Subcutaneous abdominal adipose tissue (tissue), 5 donors: ENCODE results near the gene MADCAM1.

Source experiments
- H3K27ac ChIP-seq: one replicate; pipeline ENCODE4 v1.7.0; 2013; ENCODE audit warnings: low read depth, mild to moderate bottlenecking, inconsistent platforms, low read length, moderate library complexity
- H3K27me3 ChIP-seq, 5 donors: one replicate each; pipeline ENCODE4 v1.7.0; 2013; ENCODE audit warnings: low read length in 5 of 5, inconsistent platforms in 1 of 5; ENCODE audit not compliant: control insufficient read depth in 5 of 5, insufficient read depth in 4 of 5
- H3K36me3 ChIP-seq, 5 donors: one replicate each; pipeline ENCODE4 v1.7.0; 2013; ENCODE audit warnings: low read length in 5 of 5; ENCODE audit not compliant: control insufficient read depth in 5 of 5, insufficient read depth in 5 of 5
- H3K4me1 ChIP-seq, 5 donors: one replicate each; pipeline ENCODE4 v1.7.0; 2013; ENCODE audit warnings: low read length in 5 of 5, mild to moderate bottlenecking in 3 of 5, moderate library complexity in 1 of 5; ENCODE audit not compliant: control insufficient read depth in 5 of 5, insufficient read depth in 5 of 5
- H3K4me3 ChIP-seq, 5 donors: one replicate each; pipeline ENCODE4 v1.7.0; 2013; ENCODE audit warnings: low read length in 5 of 5, low read depth in 1 of 5
- H3K9ac ChIP-seq, 5 donors: one replicate each; pipeline ENCODE4 v1.7.0; 2013; ENCODE audit warnings: low read length in 5 of 5, mild to moderate bottlenecking in 4 of 5, moderate library complexity in 3 of 5
- H3K9me3 ChIP-seq, 5 donors: one replicate each; pipeline ENCODE4 v1.7.0; 2013; ENCODE audit warnings: low read length in 5 of 5; ENCODE audit not compliant: control insufficient read depth in 5 of 5
- donor health status: healthy.
- donor health status: healthy.
- donor health status: healthy.
- donor health status: healthy.
- donor health status: healthy.

Gene MADCAM1

DNA sequence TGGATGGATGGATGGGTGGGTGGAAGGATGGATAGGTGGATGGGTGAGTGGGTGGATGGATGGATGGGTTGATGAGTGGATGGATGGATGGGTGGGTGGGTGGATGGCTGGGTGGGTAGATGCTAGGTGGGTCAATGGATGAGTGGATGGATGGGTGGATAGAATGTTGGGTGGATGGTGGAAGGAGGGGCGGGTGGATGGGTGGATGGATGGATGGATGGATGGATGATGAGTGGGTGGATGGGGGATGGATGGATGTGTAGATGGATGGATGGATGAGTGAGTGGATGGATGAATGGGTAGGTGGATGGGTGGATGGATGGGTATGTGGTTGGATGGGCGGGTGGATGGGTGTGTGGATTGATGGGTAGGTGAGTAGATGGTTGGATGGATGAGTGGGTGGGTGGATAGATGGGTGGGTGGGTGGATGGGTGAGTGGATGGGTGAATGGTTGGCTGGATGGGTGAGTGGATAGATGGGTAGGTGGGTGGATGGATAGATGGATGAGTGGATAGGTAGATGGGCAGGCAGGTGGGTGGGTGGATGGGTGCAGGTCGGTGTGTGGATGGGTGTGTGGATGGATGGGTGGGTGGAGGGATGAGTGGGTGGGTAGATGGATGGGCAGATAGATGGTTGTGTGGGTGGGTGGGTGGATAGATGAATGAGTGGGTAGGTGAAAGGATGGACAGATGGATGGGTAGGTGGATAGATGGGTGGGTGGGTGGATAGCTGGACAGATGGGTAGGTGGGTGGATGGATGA, 31.1 kb upstream of the MADCAM1 start:
- Histone ChIP-seq H3K27me3 (peaks cover 0 to 6% (median 4%) of the 10 kb centered on the region in 5 donors), H3K36me3 (no peaks in the 10 kb centered on the region), H3K4me1 (peaks cover 0 to 11% (median 8%) of the 10 kb centered on the region in 5 donors), H3K4me3 (no peak overlapping the region), H3K27ac (no peak overlapping the region), H3K9ac (no peak overlapping the region), H3K9me3 (peaks cover 0 to 3% (median 0%) of the 10 kb centered on the region in 5 donors)

DNA sequence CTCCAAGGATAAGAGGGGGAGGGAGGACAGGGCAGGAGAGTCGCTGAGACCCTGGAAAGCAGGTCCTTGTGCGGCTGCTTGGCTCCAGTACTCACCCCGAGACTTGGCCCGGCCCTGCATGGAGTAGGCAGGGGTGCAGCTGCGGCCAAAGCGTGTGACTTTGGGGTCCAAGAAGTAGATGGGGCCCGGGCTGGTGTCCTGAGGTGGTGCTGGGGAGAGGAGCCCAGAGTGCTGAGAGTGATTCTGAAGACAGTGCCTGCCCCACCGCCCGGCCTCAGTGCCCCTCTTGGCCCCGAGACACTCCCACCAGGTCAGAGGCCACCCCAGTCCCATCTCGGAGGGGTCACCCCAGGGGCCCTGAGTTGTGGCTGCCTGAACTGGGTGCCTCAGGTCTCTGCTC, 28.7 kb upstream of the MADCAM1 start:
- Histone ChIP-seq H3K9ac (no peak overlapping the region), H3K27ac (no peak overlapping the region), H3K4me3 (no peak overlapping the region)

DNA sequence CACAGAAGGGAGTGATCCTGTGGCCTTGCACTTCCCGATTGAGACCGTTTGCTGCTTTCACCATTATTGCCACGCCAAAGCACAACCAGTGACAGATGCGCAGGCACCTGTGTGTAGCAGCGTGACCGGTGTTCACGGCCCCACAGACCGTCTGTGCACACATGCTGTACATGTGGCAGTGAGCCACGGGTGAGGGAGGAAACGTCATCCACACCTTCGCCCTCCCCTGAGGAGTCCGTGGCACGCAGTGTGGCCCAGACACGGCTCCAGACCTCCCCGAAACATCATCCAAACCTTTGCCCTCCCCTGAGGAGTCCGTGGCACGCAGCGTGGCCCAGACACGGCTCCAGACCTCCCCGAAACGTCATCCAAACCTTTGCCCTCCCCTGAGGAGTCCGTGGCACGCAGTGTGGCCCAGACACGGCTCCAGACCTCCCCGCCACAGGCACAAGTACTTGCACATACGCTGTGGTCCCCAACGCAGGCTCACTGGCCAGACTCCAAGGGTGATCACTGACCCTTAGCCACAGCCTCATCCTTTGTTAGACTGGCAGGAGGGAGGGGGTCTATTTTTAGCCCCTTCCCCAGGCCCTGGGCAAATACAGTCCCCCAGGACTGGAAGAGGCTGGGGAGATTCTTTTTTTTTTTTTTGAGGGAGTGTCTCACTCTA, 27.6 kb upstream of the MADCAM1 start:
- Histone ChIP-seq H3K27ac (no peak overlapping the region), H3K27me3 (no peaks in the 10 kb centered on the region), H3K4me1 (no peaks in the 10 kb centered on the region), H3K4me3 (no peak overlapping the region), H3K36me3 (no peaks in the 10 kb centered on the region), H3K9ac (no peak overlapping the region), H3K9me3 (peaks cover 0 to 3% (median 0%) of the 10 kb centered on the region in 5 donors)

More for the DNA sequence above, 28.7 kb upstream of the MADCAM1 start:
- Histone ChIP-seq H3K36me3 (no peaks in the 10 kb centered on the region), H3K9me3 (peaks cover 0 to 3% (median 0%) of the 10 kb centered on the region in 5 donors), H3K4me1 (no peaks in the 10 kb centered on the region), H3K27me3 (no peaks in the 10 kb centered on the region)

DNA sequence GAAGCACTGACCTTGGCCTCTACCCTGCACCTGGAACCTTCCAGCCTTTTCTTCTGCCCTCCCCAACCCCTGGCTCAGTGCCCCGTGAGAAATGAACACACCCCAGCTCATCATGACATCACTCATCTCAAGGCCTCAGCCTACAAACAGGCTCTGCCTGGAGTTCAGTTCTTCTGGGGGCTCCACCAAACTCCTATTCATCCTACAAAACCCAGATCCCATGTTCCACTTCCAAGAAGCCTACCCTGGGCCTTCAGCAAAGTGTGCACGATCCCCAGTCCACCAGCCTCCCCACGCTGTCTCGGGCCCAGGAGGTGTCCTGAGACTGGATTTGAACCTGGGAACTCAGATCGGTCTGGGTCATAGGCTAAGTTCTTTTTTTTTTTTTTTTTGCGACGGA, 26.5 kb upstream of the MADCAM1 start:
- H3K9ac ChIP-seq: no peak overlapping the region
- no peaks in the 10 kb centered on the region for H3K36me3 ChIP-seq
- H3K9me3 ChIP-seq: peaks cover 0 to 3% (median 0%) of the 10 kb centered on the region in 5 donors
- peaks cover 0 to 6% (median 4%) of the 10 kb centered on the region in 5 donors for H3K27me3 ChIP-seq
- no peak overlapping the region for H3K27ac ChIP-seq
- no peak overlapping the region for H3K4me3 ChIP-seq
- peaks cover 0 to 8% (median 0%) of the 10 kb centered on the region in 5 donors for H3K4me1 ChIP-seq

DNA sequence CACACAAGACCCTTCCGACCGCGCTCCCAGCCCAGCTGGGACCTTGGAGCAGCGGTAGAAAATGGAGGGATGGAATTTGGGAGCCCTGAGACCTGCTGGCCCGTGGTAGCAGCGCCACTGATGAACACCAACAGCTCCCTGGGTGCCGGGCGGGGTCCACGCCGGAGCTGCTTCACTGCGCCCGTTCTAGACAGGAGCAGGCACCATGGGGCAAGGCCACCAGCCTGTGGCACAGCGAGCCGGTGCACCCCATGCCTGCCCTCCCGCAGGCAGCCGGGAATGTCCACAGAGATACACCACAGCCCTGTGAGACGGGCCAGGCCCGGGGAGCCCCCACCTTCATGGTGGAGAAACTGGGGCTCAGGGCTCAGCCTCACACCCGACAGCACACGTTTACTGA, 25.6 kb upstream of the MADCAM1 start:
- no peak overlapping the region for H3K9ac ChIP-seq
- peaks cover 0 to 7% (median 4%) of the 10 kb centered on the region in 5 donors for H3K27me3 ChIP-seq
- no peak overlapping the region for H3K4me3 ChIP-seq
- H3K27ac ChIP-seq: no peak overlapping the region
- peaks cover 0 to 3% (median 0%) of the 10 kb centered on the region in 5 donors for H3K9me3 ChIP-seq
- H3K36me3 ChIP-seq: no peaks in the 10 kb centered on the region
- H3K4me1 ChIP-seq: peaks cover 0 to 10% (median 0%) of the 10 kb centered on the region in 5 donors

DNA sequence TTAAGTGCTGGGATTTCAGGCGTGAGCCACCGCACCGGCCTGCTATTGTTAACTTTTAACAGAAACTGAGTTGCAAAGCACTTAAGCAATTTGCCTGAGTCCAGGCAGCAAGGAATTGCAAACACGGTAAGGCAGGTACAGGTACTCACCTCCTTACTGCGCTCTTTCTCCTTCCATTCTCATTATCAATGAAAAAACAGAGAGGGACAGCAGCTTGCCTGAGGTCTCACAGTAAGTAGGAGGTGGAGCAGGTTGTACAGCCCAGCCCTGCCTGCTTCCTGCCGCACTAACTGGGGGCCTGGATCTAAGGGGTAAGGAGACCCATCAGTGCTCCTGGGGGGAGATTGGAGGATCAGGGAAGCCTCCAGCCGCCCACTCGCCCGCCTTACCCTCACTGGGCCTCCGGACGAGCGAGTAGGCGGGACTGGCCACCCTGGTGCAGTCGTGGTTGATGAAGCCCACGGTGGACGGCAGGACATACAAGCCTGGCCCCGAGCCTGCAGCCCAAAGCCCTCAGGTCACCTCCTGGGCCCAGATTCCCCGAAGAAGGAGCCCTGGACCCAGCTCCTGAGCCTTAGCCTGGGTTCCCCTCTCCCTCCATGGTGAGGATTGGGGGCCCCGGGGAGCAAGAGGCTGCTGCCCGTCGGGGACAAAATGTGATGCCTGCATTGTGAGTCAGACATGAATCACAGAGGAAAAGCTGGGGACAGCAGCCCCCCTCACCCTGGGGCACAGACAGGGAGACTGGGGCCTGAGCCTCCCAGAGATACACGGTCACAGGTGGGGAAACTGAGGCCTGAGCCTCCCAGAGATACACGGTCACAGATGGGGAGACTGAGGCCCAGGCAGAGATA, 24.1 kb upstream of the MADCAM1 start:
- peaks cover 0 to 7% (median 4%) of the 10 kb centered on the region in 5 donors for H3K27me3 ChIP-seq
- no peak overlapping the region for H3K4me3 ChIP-seq
- H3K36me3 ChIP-seq: no peaks in the 10 kb centered on the region
- peaks cover 0 to 3% (median 0%) of the 10 kb centered on the region in 5 donors for H3K9me3 ChIP-seq
- no peak overlapping the region for H3K9ac ChIP-seq
- peaks cover 0 to 10% (median 0%) of the 10 kb centered on the region in 5 donors for H3K4me1 ChIP-seq
- no peak overlapping the region for H3K27ac ChIP-seq

DNA sequence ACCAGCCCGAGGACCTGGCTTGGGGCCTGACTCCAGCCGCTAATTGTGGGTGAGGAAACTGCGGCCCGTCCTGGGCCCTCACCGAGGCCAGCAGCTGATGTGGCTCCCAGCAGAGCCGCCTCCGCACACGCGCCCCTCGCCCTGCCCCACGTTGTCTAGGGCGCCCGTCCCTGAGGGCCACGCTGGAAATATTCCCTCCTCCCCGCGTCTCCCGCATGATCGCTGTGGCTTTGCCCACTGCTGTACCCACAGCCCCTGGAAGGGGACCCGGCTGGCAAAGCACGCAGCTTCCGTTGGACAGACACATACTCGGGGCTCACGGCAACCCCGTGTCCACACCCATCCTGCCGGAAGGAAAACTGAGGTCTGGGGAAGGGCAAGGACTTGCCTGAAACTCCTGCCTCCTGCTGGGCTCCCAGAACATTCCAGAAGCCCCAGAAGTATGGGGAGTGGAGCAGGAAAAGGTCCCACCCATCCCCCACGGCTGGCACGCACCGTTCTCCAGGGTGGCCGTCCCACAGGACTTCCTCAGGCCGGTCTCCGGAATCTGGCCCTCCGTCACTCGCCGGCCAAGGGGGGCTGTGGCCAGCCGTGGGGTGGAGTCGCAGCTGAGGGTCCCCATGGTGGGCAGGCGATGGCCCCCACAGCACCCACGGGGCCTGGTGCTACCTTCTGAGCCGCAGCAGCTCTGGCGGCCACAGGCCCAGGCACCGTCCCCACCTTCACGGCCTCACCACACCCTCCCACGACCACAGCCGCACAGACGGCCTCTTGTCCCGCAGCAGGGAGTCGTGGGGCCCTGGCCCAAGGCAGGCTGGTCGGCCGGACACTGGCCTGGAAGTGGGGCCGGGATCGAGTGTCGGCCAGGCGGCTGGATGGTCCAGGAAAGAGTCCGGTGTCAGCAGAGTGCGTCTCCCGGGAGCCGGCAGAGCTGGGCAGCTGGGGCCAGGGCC, 21.9 kb upstream of the MADCAM1 start:
- Histone ChIP-seq H3K9ac (peak overlapping the region in 1 of 5 donors; percentile 48), H3K4me3 (peak overlapping the region in 2 of 5 donors; percentile 26 to 30), H3K36me3 (no peaks in the 10 kb centered on the region), H3K27me3 (peaks cover 0 to 7% (median 4%) of the 10 kb centered on the region in 5 donors), H3K9me3 (no peaks in the 10 kb centered on the region), H3K27ac (no peak overlapping the region), H3K4me1 (peaks cover 0 to 10% (median 0%) of the 10 kb centered on the region in 5 donors)

DNA sequence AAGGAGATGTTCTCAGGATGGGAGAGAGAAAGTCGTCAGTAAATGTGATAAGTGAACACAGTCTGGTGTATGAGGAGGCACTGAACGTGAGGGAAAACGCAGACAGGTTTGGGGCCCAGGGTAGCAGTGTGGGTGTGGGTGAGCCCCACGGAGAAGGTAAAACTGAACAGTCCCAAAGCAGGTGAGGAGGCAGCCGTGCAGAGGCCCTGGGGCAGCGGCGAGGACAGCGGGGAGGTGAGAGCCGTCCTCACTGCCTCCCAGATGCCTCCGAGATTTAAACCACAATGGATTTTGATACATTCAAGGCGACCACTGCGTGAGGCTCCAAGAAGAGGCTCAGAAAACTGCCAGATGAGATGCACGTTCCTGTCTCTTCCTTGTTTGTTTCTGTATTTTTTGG, 20.9 kb upstream of the MADCAM1 start:
- H3K27ac ChIP-seq: no peak overlapping the region
- no peak overlapping the region for H3K4me3 ChIP-seq
- H3K9ac ChIP-seq: no peak overlapping the region

More for the DNA sequence above, 20.9 kb upstream of the MADCAM1 start:
- peaks cover 0 to 1% (median 0%) of the 10 kb centered on the region in 5 donors for H3K9me3 ChIP-seq
- H3K4me1 ChIP-seq: peaks cover 0 to 15% (median 5%) of the 10 kb centered on the region in 5 donors
- peaks cover 0 to 7% (median 4%) of the 10 kb centered on the region in 5 donors for H3K27me3 ChIP-seq
- no peaks in the 10 kb centered on the region for H3K36me3 ChIP-seq
